Hepatocyte (in vitro differentiated cells): ENCODE data around the gene RGS6.

Experiments
- EZH2 ChIP-seq: fragments of 200-600 bp; sonication (generic); IDR thresholded peaks from 2 replicates; pipeline ENCODE4 v1.6.1; 2016; ENCODE audit warnings: antibody characterized with exemption, mild to moderate bottlenecking, borderline replicate concordance
- EZH2phosphoT487 ChIP-seq: fragments of 200-600 bp; sonication (generic); IDR thresholded peaks from one replicate; pipeline ENCODE4 v1.6.1; 2018; ENCODE audit warnings: antibody characterized with exemption, mild to moderate bottlenecking, low read depth, moderate library complexity; ENCODE audit not compliant: unreplicated experiment, severe bottlenecking
- TF ChIP-seq, protein P1 (sequence below): fragments of 200-600 bp; sonication (generic); IDR thresholded peaks from 2 replicates; pipeline ENCODE4 v1.5.1; 2016; ENCODE audit warnings: antibody characterized with exemption, mild to moderate bottlenecking; ENCODE audit not compliant: poor library complexity

DNA sequence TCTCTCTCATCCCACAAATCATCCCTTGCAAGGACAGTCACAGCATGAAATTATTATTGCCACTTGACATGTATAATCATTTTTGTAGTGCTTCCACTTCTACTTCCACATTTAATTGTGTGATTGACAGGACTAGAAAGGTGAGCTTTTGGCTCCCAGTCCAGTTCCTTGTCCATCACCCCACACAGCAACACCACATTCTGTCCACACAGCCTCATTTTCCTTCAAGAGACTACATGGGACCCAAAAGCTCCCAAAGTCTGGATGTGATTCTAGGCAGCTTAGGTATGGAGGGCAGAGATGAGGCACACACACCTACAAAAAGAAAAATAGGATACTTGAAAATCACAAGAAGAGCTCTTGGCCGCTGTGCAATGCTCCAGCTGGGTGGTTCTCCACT lies 595.4 kb downstream of the RGS6 start:
- TF ChIP-seq, protein P1, sequence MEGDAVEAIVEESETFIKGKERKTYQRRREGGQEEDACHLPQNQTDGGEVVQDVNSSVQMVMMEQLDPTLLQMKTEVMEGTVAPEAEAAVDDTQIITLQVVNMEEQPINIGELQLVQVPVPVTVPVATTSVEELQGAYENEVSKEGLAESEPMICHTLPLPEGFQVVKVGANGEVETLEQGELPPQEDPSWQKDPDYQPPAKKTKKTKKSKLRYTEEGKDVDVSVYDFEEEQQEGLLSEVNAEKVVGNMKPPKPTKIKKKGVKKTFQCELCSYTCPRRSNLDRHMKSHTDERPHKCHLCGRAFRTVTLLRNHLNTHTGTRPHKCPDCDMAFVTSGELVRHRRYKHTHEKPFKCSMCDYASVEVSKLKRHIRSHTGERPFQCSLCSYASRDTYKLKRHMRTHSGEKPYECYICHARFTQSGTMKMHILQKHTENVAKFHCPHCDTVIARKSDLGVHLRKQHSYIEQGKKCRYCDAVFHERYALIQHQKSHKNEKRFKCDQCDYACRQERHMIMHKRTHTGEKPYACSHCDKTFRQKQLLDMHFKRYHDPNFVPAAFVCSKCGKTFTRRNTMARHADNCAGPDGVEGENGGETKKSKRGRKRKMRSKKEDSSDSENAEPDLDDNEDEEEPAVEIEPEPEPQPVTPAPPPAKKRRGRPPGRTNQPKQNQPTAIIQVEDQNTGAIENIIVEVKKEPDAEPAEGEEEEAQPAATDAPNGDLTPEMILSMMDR: no peak
- TF ChIP-seq EZH2: no peak
- no peak for TF ChIP-seq EZH2phosphoT487
